Measurements from ENCODE around the gene SRC.
"Not testable (repeated sequence)": the region's sequence is repeated elsewhere in the genome, so short reads cannot be mapped to it uniquely, and the experiment has no call there.

Gene SRC

DNA sequence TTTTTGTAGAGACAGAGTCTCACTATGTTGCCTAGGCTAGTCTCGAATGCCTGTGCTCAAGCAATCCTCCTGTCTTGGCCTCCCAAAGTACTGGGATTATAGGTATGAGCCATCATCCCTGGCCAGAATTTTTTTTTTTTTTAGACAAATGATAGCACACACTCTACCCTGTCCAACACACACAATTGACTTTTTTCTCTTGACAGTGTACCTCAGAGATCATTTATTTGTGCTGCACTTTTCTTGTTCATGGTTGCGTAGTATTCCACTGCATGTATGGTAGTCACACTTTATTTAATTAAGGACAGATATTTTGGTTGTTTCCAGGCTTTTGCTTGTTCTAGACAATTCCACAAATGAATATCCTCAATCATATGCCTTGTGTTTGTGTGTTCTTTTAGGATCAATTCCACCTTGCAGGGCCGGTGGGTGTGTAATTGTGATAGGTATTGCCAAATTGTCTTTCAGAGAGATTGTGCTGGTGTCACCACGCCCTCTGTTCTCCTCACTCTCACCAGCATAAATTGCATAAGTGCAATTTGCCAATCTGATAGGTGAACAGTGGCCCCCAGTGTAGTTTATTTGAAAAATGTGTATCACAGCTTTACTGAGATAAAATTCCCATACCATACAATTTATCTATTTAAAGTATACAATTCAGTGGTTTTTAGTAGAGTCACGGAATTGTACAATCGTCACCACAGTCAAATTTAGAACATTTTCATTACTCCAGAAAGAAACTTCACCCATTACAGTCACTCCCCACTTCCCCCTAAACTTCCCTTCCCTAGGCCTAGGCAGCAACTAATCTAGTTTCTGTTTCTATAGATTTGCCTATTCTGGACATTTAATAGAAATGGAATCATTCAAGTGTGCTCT is 20.1 kb downstream of the SRC start:
- DNase-seq = peak; percentile 64

DNA sequence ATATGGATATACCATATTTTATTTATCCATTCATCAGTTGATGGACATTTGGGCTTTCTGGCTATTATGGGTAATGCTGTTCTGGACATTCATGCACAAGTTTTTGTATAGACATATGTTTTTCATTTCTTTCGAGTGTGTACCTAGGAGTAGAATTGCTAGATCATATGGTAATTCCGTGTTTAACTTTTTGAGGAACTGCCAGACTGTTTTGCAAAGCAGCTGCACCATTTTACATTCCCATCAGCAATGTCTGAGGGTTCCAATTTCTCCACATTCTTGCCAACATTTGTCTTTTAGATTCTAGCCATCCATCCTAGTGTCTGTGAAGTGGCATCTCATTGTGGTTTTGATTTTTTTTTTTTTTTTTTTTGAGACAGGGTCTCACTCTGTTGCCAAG is 20.8 kb downstream of the SRC start:
- no peak for DNase-seq

DNA sequence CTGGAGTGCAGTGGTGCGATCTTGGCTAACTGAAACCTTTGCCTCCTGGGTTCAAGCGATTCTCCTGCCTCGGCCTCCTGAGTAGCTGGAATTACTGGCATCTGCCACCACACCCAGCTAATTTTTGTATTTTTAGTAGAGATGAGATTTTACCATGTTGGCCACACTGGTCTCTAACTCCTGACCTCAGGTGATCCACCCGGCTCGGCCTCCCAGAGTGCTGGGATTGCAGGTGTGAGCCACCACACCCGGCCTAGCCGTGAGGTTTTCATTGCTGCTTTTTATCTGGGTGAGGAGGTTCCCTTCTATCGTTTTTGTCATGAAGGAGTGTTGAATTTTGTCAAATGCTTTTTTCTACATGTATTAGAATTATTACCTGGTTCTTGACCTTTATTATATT is 23.9 kb downstream of the SRC start:
- DNase-seq = no peak

DNA sequence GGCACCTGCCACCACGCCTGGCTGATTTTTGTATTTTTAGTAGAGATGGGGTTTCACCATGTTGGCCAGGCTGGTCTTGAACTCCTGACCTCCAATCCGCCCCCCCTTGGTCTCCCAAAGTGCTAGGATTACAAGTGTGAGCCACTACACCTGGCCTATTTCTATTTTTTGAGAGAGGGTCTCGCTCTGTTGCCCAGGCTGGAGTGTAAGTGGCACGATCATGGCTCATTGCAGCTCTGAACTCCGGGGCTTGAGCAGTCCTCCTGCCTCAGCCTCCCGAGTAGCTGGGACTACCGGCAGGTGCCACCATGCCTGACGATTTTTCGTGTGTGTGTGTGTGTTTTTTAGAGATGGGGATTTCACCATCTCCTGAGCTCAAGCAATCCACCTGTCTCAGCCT is 25.9 kb downstream of the SRC start:
- DNase-seq = not testable (repeated sequence)

DNA sequence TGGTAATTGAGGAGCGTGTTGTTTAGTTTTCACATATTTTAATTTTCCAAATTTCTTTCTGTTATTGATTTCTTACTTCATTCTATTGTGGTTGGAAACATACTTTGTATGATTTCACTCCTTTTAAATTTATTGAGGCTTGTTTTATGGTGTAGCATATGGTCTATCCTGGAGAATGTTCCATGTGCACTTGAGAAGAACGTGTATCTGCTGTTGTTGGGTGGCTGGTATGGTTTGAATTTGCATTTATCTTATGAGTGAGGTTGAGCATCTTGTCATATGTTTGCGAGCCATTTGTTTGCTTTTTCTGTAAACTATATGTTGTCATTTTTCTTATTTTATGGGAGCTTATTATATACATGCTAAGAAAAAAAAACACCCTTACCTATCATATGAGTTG is 26.5 kb downstream of the SRC start:
- no peak for DNase-seq

DNA sequence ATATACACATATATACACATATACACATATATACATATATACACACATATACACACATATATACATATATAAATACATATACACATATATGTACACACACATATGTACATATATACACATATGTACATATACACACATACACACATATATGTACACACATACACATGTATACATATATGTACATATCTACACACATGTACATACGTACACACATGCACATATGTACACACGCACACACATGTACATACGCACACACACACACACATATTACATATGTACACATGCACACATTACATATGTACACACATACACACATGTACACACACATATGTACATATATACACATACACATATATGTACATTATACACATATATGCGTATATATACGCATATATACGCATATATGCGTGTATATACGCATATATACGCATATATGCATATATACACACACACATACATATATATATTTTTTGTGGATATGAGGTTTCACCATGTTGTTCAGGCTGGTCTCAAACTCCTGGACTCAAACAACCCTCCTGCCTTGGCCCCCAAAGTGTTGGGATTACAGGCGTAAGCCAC is 27.2 kb downstream of the SRC start:
- DNase-seq = no peak

DNA sequence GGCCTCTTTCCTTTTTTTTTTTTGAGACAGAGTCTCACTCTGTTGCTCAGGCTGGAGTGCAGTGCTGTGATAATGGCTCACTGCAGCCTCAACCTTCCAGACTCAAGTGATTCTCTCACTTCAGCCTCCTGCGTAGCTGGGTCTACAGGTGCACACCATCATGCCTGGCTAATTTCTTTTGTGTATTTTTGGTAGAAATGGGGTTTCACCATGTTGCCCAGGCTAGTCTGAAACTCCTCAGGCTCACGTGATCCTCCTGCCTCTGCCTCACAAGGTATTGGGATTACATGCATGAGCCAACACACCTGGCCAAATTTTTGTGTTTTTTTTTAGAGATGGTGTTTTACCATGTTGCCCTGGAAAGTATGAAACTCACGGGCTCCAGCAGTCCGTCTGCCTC is 29.3 kb downstream of the SRC start:
- DNase-seq = no peak

DNA sequence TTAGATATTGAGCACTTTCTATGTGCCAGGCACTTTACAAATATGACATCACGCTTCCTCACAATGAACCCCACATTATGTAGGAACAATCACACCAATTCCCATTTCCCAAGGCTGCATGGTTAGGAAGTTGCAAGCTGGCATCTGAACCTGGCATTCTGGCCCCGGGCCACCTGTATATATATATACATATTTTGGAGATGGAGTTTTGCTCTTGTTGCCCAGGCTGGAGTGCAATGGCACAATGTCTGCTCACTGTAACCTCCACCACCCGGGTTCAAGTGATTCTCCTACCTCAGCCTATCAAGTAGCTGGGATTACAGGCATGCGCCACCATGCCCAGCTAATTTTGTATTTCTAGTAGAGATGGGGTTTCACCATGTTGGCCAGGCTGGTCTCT is 30.4 kb downstream of the SRC start:
- no peak for DNase-seq

DNA sequence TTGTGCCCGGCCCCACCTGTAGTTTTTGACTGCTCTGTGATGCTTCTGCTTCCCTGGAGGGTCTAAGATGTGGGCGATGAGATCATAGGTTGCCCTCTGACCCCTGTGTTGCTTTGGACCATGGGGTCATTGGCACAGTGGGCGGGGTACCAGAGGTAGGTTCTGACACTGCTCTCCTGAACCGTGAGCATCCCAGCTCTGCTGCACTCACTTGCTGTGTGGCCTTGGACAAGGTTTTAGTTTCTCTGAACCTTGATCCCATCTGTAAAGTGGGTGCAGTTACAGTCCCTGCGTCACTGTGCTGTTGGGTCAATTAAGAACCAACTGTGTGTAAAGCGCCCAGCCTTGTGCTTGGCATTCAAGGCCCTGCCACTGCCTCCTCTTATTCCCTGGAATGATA is 30.9 kb downstream of the SRC start:
- no peak for DNase-seq

DNA sequence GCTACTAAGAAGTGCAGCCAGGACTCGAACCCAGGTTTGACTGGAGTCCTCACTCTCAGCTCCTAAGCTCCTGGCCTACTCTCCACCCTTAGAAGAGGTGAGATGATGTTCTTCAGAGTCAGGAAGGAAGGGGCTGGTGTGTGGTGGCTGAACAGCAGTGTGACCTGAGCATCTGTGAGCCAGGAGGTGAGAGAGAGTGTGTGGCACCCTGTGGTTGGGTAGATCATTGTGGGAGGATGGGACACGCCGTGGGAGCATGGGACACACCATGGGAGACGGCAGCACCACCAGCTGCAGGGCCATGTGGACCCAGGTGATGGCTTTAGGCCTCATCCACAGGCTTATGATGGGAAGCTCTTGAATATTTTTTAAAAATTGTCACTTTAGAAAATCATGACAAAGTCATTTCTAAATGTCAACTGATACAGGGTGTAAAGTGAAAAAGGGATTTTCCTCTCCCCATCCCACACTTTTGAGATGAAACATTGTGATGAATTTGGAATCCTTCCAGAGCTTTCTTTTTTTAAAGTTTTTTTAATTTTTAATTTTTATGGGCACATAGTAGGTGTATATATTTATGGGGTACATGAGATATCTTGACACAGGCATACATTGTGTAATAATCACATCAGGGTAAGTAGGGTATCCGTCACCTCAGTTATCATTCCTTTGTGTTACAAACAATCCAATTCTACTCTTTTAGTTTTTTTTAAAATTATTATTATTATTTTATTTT is 31.6 kb downstream of the SRC start:
- DNase-seq = no peak

DNA sequence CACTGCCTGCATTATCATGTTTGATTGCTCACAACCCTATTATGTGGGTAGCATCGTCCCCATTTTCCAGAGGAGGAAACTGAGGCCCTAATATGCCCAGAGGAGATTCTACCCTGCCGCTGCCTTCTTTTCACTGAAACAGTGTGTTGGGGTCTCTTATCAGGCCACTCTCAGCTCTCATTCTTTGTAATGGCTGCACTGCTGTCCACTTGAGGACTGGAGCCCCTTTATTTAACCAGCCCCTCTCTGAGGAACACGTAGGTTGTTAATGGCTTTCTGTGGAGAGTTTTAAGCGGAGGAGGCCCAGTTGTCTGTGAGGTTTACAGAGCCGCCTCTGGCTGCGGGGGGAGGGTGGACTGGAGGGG is 32.5 kb downstream of the SRC start:
- no peak for DNase-seq

DNA sequence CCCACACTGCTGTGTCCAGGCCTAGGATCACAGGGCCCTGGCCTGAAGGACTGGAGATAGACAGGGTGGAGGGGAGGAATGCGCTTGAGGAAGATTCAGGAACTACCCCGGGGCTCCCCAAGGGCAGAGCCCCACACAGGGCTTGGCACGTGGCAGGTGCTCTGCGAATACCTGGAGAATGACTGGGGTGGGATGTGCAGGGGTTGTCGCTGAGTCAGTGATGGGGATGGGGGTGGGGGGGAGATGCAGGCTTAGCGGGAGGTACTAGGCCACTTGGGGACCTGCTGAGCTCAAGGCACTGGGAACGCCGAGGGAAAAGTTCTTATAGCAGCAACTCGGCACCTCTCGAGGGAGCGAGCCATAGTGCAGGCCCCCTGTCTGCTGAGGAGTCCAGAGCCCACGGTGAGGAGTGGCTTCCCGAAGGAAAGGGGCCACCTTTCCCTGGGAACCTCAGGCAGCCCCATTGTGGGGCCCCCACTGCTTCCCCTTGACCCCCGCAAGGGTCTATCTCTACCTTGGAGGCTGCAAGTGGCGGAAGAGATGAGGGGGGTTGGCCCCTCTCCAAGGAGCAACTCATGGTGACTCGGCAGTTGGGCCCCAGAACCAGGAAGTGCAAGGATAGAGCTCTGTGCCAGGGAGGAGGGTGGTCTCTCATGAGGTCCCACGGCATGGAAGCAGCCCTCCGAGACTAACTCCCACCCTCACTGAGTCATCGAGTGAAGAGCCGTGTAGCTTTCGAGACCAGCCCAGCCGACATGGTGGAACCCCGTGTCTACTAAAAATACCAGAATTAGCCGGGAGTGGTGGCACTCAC is 33.1 kb downstream of the SRC start:
- peak; percentile 93 for DNase-seq

DNA sequence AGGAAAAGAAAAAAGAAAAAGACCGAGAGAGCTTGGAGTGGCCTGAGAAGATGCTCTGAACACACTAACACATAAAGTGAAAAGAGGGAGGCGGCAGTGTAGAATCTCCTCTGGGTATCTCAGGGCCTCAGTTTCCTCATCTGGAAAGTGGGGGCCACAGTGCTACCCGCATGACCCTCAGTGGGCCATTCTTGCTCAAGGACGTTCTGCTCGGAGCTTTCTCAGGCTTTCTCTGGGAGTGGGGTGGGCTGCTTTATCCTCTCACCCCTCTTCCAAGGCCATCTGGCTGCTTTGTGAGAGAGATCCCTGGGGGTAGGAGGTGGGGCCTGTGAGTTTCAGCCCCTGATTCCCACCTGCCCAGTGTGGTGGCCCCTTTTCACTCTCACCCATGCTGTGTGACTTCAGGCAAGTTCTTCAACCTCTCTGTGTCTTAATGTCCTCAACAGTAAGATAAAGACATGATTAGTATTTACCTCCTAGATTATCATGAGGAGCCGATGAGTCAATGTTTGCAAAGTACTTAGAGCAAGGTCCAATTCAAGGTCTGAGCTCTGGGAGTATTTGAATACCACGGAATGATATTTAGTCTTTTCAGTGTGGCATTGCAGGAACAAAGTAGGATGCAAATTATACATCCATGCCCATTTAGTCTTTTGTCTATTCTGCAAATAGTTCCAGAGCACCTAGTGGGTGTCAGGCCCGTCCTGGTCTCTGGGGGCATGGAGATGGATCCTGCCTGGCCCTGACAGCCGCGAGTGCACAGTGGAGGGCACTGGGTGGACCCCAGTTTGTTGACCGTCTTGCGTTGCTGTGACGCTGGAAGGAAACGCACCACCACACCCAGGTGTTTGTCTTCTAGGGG is 34.3 kb downstream of the SRC start:
- no peak for DNase-seq

DNA sequence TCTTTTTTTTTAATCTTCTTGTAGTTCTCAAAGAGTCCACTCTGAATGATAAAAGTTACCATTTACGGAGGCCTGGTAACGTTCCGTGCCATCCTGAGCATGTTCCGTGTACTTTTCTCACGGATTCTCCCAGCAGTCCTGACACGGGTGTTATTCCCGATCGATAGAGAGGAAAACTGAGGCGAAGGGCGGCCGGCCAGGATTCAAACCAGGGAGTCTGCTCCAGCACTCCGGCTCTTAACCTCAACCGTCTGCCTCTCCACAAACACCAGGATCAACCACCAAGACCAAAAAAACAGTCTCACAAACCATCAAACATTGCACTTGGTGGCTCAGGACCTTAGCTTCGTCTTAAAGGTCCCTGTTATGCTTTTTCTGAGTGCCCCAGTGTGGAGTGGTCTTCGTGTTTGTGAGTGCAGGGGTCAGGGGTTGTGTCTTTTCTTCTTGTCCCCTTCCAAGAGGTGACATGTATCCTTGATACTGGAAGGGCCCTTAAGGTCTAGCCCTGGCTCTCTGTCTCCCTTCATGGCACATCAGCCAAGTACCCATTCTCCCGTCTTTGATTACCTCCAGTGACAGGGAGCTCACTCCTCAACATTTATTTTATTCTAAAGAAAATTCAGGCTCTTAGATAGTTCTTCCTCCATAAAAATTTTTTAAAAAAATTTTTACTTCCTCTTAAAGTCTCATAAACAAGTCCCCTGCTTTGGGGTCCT is 35.1 kb downstream of the SRC start:
- DNase-seq = no peak

DNA sequence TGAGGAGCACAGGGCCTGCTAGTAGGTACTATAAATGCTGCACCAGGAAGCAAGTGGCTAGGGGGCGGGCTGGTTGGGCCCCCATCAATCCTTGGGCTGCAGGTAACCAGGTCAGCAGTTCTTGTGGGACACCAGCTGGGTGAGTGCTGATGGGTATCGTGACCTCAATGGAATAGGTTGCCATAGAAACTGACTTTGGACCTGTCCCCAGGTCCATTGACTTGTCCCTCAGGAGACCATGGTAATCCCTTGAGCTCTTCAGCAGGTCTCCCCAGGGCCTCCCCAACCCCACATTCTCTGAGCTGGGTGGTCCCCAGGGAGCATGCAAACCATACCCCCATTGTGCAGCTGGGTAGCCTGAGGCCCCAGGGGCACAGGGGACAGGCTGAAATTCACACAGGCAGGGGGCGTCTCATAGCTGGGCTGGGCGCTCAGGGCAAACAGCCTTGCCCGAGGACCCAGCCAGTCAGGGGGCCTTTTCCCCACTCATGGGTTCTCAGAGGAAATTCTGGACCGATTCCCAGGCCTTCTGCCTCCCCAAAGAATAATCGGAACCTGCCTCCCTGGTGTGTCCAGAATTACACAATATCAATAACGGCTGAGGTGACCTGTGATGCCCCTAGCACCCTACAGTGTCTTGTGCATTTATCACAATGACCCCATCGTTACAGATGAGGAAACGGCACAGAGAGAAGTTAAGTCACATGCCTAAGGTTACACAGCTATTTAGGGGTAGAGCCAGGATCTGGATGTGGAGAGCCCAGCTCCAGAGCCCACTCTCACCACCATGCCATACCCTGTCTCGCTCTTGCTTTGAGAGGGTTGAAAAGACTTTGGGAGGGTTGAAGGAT is 35.9 kb downstream of the SRC start:
- DNase-seq = no peak

DNA sequence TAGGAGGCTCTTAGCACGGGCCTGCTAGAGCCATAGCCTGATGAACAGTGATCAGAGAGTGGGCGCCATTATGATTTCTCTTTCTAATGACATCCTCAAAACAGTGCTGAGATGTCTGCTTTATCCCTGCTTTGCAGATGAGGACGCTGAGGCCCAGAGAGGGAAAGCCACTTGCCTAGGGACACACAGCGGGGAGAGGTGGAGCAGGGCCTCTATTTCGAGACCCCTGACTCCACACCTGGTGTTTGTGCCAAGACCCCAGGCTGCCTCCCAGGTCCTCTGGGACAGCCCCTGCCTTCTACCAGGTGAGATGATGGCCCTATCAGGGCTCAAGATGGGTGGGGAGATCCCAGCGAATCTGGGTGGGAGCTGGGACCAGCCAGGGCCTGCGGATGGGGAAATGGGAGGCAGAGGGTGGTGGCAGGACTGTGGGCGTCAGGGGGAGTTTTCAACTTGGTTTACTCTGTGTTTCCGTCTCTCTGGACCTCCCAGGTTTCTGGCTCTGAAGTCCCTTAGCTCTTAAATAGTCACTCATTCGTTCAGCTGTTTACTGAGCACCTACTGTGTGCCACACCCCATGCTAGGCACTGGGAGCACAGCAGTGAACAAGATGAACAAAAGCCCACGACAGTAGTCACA is 36.7 kb downstream of the SRC start:
- no peak for DNase-seq

DNA sequence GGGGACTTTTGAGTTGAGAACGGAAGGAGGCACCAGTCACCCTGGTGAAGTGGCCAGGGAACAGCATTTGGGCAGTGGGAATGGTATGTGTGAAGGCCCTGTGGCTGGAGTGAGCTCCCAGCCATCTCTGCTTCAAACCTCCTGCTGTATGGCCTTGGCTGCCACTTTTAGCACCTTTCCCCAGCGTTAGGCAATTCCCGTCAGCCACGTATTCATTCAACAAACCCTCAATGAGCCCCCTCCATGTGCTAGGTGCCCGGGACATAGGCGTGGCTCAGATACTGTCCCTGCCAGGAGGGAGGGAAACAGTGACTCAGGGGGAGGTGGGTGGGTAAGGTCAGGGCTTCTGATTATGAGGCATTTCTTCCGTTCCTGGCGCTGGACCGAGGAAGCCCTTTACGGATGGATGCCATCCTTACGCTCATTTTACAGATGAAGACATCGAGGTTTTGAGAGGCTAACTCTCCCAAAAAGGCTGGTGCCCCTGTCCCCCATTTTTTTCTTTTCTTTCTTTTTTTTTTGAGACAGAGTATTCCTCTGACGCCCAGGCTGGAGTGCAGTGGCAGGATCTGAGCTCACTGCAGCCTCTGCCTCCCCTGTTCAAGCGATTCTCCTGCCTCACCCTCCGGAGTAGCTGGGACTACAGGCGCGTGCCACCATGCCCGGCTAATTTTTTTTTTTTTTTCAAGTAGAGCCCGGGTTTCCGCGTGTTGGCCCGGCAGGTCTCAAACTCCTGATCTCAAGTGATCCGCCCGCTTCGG is 37.5 kb downstream of the SRC start:
- peak; percentile 61 for DNase-seq

DNA sequence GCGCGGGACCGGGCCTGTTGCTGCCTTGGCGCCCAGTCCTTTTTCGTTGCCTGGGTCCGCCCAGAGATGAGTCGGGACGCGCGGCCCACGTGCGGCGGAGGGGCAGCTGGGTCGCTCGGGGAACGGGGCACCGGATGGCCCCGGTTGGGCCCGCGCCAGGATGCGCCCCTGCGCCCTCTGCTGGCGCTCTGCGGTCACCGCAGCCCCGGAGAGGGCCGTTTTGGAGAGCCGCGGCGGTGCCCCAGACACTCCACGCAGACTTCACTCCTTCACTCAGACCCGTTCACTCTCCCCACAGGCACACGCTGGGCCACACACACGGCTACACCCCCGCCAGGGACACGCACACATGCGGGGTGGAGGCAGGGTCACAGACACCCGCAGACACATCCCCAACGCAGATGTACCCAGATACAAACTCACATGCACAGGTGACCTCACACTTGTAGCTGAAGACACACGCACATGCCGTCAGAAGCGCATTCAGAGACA is 38.8 kb downstream of the SRC start:
- DNase-seq = peak; percentile 82

DNA sequence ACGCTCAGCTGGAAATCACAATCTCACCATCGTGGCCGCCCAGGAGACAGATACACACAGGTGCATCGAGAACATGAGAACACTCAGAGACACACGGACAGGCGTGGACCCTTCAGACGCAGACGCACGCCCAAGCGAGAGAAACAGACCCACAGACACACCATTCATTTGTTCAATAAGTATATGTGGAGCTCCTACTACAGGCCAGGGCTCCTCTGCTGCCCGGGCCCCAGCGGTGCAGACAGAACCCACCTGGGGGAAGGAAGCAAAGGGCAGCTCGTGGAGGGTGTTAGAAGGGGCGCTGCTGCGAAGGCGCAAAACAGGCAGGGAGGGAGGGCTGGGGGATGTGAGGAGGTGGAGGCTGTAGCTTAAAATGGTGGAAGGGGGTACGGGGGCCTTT is 39.2 kb downstream of the SRC start:
- DNase-seq = no peak

All from hematopoietic multipotent progenitor cell treated with erythropoietin and hydrocortisone succinate and interleukin-3 and kit ligand, for 4 days (in vitro differentiated cells).